Measurements from ENCODE around the gene GAPDHS. TPM values are rescaled to one million over a fixed set of nuclear protein-coding genes. Genes with fewer than 3 reads are reported as not detected.

Gene GAPDHS
- total RNA-seq, 6 experiments from 2014 or later: not detected

- H3K4me1 Mint-ChIP-seq (ENCODE audit: low read depth): no peaks in the 10 kb centered on the region
- H3K4me3 Mint-ChIP-seq: no peak overlapping the region
- no peak for DNase-seq
- no peaks in the 10 kb centered on the region for H3K9me3 Mint-ChIP-seq
- H3K36me3 Mint-ChIP-seq (ENCODE audit: low read depth): no peaks in the 10 kb centered on the region
- H3K27ac Mint-ChIP-seq: no peak overlapping the region
- TF ChIP-seq, protein P1, sequence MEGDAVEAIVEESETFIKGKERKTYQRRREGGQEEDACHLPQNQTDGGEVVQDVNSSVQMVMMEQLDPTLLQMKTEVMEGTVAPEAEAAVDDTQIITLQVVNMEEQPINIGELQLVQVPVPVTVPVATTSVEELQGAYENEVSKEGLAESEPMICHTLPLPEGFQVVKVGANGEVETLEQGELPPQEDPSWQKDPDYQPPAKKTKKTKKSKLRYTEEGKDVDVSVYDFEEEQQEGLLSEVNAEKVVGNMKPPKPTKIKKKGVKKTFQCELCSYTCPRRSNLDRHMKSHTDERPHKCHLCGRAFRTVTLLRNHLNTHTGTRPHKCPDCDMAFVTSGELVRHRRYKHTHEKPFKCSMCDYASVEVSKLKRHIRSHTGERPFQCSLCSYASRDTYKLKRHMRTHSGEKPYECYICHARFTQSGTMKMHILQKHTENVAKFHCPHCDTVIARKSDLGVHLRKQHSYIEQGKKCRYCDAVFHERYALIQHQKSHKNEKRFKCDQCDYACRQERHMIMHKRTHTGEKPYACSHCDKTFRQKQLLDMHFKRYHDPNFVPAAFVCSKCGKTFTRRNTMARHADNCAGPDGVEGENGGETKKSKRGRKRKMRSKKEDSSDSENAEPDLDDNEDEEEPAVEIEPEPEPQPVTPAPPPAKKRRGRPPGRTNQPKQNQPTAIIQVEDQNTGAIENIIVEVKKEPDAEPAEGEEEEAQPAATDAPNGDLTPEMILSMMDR (IDR thresholded peaks at IDR 0.05): peak; percentile 68
- peaks cover 2% of the 10 kb centered on the region for H3K27me3 Mint-ChIP-seq (ENCODE audit: insufficient read depth)
Observed at GRCh38 chr19:35592226-35592625, 59.0 kb downstream of the GAPDHS start.

Other genes with a start within 250 kb of the GAPDHS start
- gene MAG, start 241.3 kb upstream of the GAPDHS start, total RNA-seq (2021; fragmentation: NEBNext Ultra II Directional; extraction: Animal tissue kit (Norgen Biotek cat#: 25700)): not detected
- gene CD22, start 204.3 kb upstream of the GAPDHS start, total RNA-seq (2021; fragmentation: NEBNext Ultra II Directional; extraction: Animal tissue kit (Norgen Biotek cat#: 25700)): under 1 TPM in 4 of 6 experiments, not detected in 2; 0.24 to 0.59 (median 0.57) TPM
- not detected for gene FFAR1, start 185.6 kb upstream of the GAPDHS start, total RNA-seq (2021; fragmentation: NEBNext Ultra II Directional; extraction: Animal tissue kit (Norgen Biotek cat#: 25700))
- not detected for gene FFAR3, start 175.0 kb upstream of the GAPDHS start, total RNA-seq (2021; fragmentation: NEBNext Ultra II Directional; extraction: Animal tissue kit (Norgen Biotek cat#: 25700))
- gene GPR42, start 162.4 kb upstream of the GAPDHS start, total RNA-seq (2021; fragmentation: NEBNext Ultra II Directional; extraction: Animal tissue kit (Norgen Biotek cat#: 25700)): not detected
- not detected for gene FFAR2, start 85.2 kb upstream of the GAPDHS start, total RNA-seq (2021; fragmentation: NEBNext Ultra II Directional; extraction: Animal tissue kit (Norgen Biotek cat#: 25700))
- not detected for gene KRTDAP, start 43.0 kb upstream of the GAPDHS start, total RNA-seq (2021; fragmentation: NEBNext Ultra II Directional; extraction: Animal tissue kit (Norgen Biotek cat#: 25700))
- gene DMKN, start 19.8 kb upstream of the GAPDHS start, total RNA-seq (2021; fragmentation: NEBNext Ultra II Directional; extraction: Animal tissue kit (Norgen Biotek cat#: 25700)): under 1 TPM in 3 of 6 experiments, not detected in 3; 0.27 to 0.75 (median 0.73) TPM
- 1 to 10 TPM; 1.6 to 3.3 (median 2.0) TPM for gene SBSN, start 5.1 kb upstream of the GAPDHS start, total RNA-seq (2021; fragmentation: NEBNext Ultra II Directional; extraction: Animal tissue kit (Norgen Biotek cat#: 25700))
- 100 to 1,000 TPM; 104 to 130 (median 115) TPM for gene TMEM147, start 12.2 kb downstream of the GAPDHS start, total RNA-seq (2021; fragmentation: NEBNext Ultra II Directional; extraction: Animal tissue kit (Norgen Biotek cat#: 25700))
- not detected for gene ATP4A, start 30.2 kb downstream of the GAPDHS start, total RNA-seq (2021; fragmentation: NEBNext Ultra II Directional; extraction: Animal tissue kit (Norgen Biotek cat#: 25700))
- not detected for gene PMIS2, start 52.7 kb downstream of the GAPDHS start, total RNA-seq (2021; fragmentation: NEBNext Ultra II Directional; extraction: Animal tissue kit (Norgen Biotek cat#: 25700))
- gene HAUS5, start 79.3 kb downstream of the GAPDHS start, total RNA-seq (2021; fragmentation: NEBNext Ultra II Directional; extraction: Animal tissue kit (Norgen Biotek cat#: 25700)): 10 to 100 TPM in 5 of 6 experiments, 1 to 10 TPM in 1; 6.6 to 13.9 (median 12.2) TPM
- gene RBM42, start 95.6 kb downstream of the GAPDHS start, total RNA-seq (2021; fragmentation: NEBNext Ultra II Directional; extraction: Animal tissue kit (Norgen Biotek cat#: 25700)): 100 to 1,000 TPM; 110 to 129 (median 120) TPM
- 1 to 10 TPM in 5 of 6 experiments, under 1 TPM in 1; 0.71 to 2.2 (median 1.4) TPM for gene ETV2, start 108.3 kb downstream of the GAPDHS start, total RNA-seq (2021; fragmentation: NEBNext Ultra II Directional; extraction: Animal tissue kit (Norgen Biotek cat#: 25700))
- gene COX6B1, start 114.9 kb downstream of the GAPDHS start, total RNA-seq (2021; fragmentation: NEBNext Ultra II Directional; extraction: Animal tissue kit (Norgen Biotek cat#: 25700)): 100 to 1,000 TPM; 375 to 463 (median 413) TPM
- under 1 TPM in 1 of 6 experiments, not detected in 5; 0.18 TPM for gene UPK1A, start 133.1 kb downstream of the GAPDHS start, total RNA-seq (2021; fragmentation: NEBNext Ultra II Directional; extraction: Animal tissue kit (Norgen Biotek cat#: 25700))
- not detected for gene ZBTB32, start 171.1 kb downstream of the GAPDHS start, total RNA-seq (2021; fragmentation: NEBNext Ultra II Directional; extraction: Animal tissue kit (Norgen Biotek cat#: 25700))
- 10 to 100 TPM; 20.1 to 24.4 (median 21.7) TPM for gene KMT2B, start 184.5 kb downstream of the GAPDHS start, total RNA-seq (2021; fragmentation: NEBNext Ultra II Directional; extraction: Animal tissue kit (Norgen Biotek cat#: 25700))
- 1 to 10 TPM in 4 of 6 experiments, under 1 TPM in 2; 0.76 to 2.8 (median 1.4) TPM for gene IGFLR1, start 209.0 kb downstream of the GAPDHS start, total RNA-seq (2021; fragmentation: NEBNext Ultra II Directional; extraction: Animal tissue kit (Norgen Biotek cat#: 25700))
- 10 to 100 TPM; 18.0 to 20.8 (median 18.7) TPM for gene U2AF1L4, start 212.0 kb downstream of the GAPDHS start, total RNA-seq (2021; fragmentation: NEBNext Ultra II Directional; extraction: Animal tissue kit (Norgen Biotek cat#: 25700))
- gene PSENEN, start 212.2 kb downstream of the GAPDHS start, total RNA-seq (2021; fragmentation: NEBNext Ultra II Directional; extraction: Animal tissue kit (Norgen Biotek cat#: 25700)): 10 to 100 TPM; 68.2 to 86.6 (median 74.9) TPM
- 1 to 10 TPM; 6.0 to 9.9 (median 8.7) TPM for gene LIN37, start 215.1 kb downstream of the GAPDHS start, total RNA-seq (2021; fragmentation: NEBNext Ultra II Directional; extraction: Animal tissue kit (Norgen Biotek cat#: 25700))
- 100 to 1,000 TPM in 1 of 6 experiments, 10 to 100 TPM in 5; 37.0 to 122 (median 43.9) TPM for gene HSPB6, start 223.6 kb downstream of the GAPDHS start, total RNA-seq (2021; fragmentation: NEBNext Ultra II Directional; extraction: Animal tissue kit (Norgen Biotek cat#: 25700))
- 10 to 100 TPM; 26.4 to 30.0 (median 29.0) TPM for gene PROSER3, start 224.7 kb downstream of the GAPDHS start, total RNA-seq (2021; fragmentation: NEBNext Ultra II Directional; extraction: Animal tissue kit (Norgen Biotek cat#: 25700))
- 10 to 100 TPM in 1 of 6 experiments, 1 to 10 TPM in 5; 5.4 to 11.0 (median 8.8) TPM for gene ARHGAP33, start 242.1 kb downstream of the GAPDHS start, total RNA-seq (2021; fragmentation: NEBNext Ultra II Directional; extraction: Animal tissue kit (Norgen Biotek cat#: 25700))

All from HFFc6 (cell line).